Stomach (tissue), 9 donors: ENCODE data around the gene SEC22A. TPM values are rescaled to one million over a fixed set of nuclear protein-coding genes. Genes with fewer than 3 reads are reported as not detected.

Source experiments
- DNase-seq, 2 donors: peaks; one replicate each; pipeline versions ENCODE4 v3.0.0 to v3.0.0-alpha.2; 2013 to 2019
- H3K27ac ChIP-seq, 5 donors: fragments of 200-600 bp in 4 of 5; sonication (generic) in 4 of 5; one replicate each; pipeline ENCODE4 v1.5.1; 2013 to 2019; ENCODE audit warnings: mild to moderate bottlenecking in 1 of 5, moderate library complexity in 1 of 5
- H3K27me3 ChIP-seq, 3 donors: fragments of 200-600 bp; sonication (generic); one replicate each; pipeline ENCODE4 v1.5.1; 2017 to 2019; ENCODE audit warnings: mixed run types in 1 of 3
- H3K36me3 ChIP-seq, 4 donors: fragments of 200-600 bp; sonication (generic); 1 replicate in 3 of 4; 2 replicates in 1 of 4; pipeline ENCODE4 v1.5.1; 2016 to 2019
- H3K4me1 ChIP-seq, 4 donors: fragments of 200-600 bp; sonication (generic); one replicate each; pipeline ENCODE4 v1.5.1; 2016 to 2019
- H3K4me3 ChIP-seq, 4 donors: fragments of 200-600 bp; sonication (generic) in 3 of 4; one replicate each; pipeline ENCODE4 v1.5.1; 2016 to 2019; ENCODE audit warnings: mild to moderate bottlenecking in 1 of 4
- H3K9me3 ChIP-seq, 4 donors: fragments of 200-600 bp; sonication (generic); one replicate each; pipeline ENCODE4 v1.5.1; 2016 to 2019
- EP300 ChIP-seq: sonication (generic); formaldehyde crosslinking; IDR thresholded peaks from one replicate; pipeline ENCODE4 v1.6.1; 2017; ENCODE audit warnings: antibody characterized with exemption
- POLR2A ChIP-seq, 4 donors: fragments of 450-650 bp; IDR thresholded peaks; one replicate each; pipeline ENCODE4 v1.6.1; 2016; ENCODE audit warnings: antibody characterized with exemption in 4 of 4, control low read depth in 2 of 4, mild to moderate bottlenecking in 1 of 4, moderate library complexity in 1 of 4
- POLR2AphosphoS5 ChIP-seq, 3 donors: sonication (generic); formaldehyde crosslinking; IDR thresholded peaks; one replicate each; pipeline ENCODE4 v1.6.1; 2016; ENCODE audit warnings: antibody characterized with exemption in 3 of 3
- WGBS, 5 donors: extraction: QIAGEN DNeasy Blood & Tissue Kit in 3 of 5; methylation state at CpG; one replicate each; pipeline versions ENCODE4 v1.1.5 to v1.1.7; 2013 to 2018; 5-methylcytosine and 5-hydroxymethylcytosine counted together
- intact Hi-C: fragments of 100-400 bp; cut with DNase I; formaldehyde crosslinking; loops from one replicate; pipeline ENCODE4 v1.15.1; 2023; ENCODE audit warnings: low total_unique reads
- polyA plus RNA-seq, 3 donors: library from polyadenylated mRNA; stranded (reverse); fragments of 200-250 nt; gene quantifications; one replicate each; pipeline ENCODE4 v1.2.3, GENCODE V29; 2013
- total RNA-seq, 5 donors: library from RNA; depleted of rRNA; stranded (reverse); fragments of >200 nt; gene quantifications; one replicate each; pipeline versions ENCODE4 v1.1.0 to v1.2.3, GENCODE V29; 2014 to 2016
- TF ChIP-seq, protein P1 (sequence below), 7 experiments: fragments of 450-650 bp in 4 of 7; fragments of 200-600 bp in 3 of 7; sonication (generic) in 3 of 7; IDR thresholded peaks; one replicate each; pipeline ENCODE4 v1.5.1; 2016 to 2019; ENCODE audit warnings: antibody characterized with exemption in 7 of 7, control low read depth in 2 of 7, mild to moderate bottlenecking in 1 of 7
- donor health status: healthy with polysubstance abuse.
- donor health status: Bipolar disorder and iron deficiency.
- donor health status: healthy.

Gene SEC22A
- total and polyA plus RNA-seq, 8 donors = 1.6 to 26.6 (median 6.7) TPM; not detected in 1

- H3K4me1 ChIP-seq = no peaks in the 10 kb centered on the region
- TF ChIP-seq POLR2A (IDR thresholded peaks at IDR 0.05) = no peak
- TF ChIP-seq, protein P1, sequence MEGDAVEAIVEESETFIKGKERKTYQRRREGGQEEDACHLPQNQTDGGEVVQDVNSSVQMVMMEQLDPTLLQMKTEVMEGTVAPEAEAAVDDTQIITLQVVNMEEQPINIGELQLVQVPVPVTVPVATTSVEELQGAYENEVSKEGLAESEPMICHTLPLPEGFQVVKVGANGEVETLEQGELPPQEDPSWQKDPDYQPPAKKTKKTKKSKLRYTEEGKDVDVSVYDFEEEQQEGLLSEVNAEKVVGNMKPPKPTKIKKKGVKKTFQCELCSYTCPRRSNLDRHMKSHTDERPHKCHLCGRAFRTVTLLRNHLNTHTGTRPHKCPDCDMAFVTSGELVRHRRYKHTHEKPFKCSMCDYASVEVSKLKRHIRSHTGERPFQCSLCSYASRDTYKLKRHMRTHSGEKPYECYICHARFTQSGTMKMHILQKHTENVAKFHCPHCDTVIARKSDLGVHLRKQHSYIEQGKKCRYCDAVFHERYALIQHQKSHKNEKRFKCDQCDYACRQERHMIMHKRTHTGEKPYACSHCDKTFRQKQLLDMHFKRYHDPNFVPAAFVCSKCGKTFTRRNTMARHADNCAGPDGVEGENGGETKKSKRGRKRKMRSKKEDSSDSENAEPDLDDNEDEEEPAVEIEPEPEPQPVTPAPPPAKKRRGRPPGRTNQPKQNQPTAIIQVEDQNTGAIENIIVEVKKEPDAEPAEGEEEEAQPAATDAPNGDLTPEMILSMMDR (IDR thresholded peaks at IDR 0.05) = no peak
- no peak for TF ChIP-seq POLR2AphosphoS5 (IDR thresholded peaks at IDR 0.05)
- TF ChIP-seq EP300 = no peak
- H3K36me3 ChIP-seq = no peaks in the 10 kb centered on the region
- no peaks in the 10 kb centered on the region for H3K9me3 ChIP-seq
- no peaks in the 10 kb centered on the region for H3K27me3 ChIP-seq
- H3K27ac ChIP-seq = no peak overlapping the region
- intact Hi-C loops = no loop called here
- H3K4me3 ChIP-seq = no peak overlapping the region
- 74 to 81% (median 78%) methylated on average over 2 of the region's 2 CpGs for WGBS, 5 donors
- no peak for DNase-seq
Observed at GRCh38 chr3:123186695-123187094, 15.0 kb upstream of the SEC22A start.

GRCh38 chr3:123188058-123188457 is 13.7 kb upstream of the SEC22A start:
- no peak for DNase-seq
- TF ChIP-seq POLR2AphosphoS5 (IDR thresholded peaks at IDR 0.05) (no peak), EP300 (no peak), POLR2A (IDR thresholded peaks at IDR 0.05) (no peak)
- TF ChIP-seq, protein P1 (IDR thresholded peaks at IDR 0.05) = no peak
- intact Hi-C loops = no loop called here
- Histone ChIP-seq H3K4me1 (no peaks in the 10 kb centered on the region), H3K36me3 (no peaks in the 10 kb centered on the region), H3K9me3 (no peaks in the 10 kb centered on the region), H3K4me3 (no peak overlapping the region), H3K27me3 (no peaks in the 10 kb centered on the region), H3K27ac (no peak overlapping the region)
- WGBS, 5 donors = 79 to 94% (median 90%) methylated on average over 6 of the region's 6 CpGs

GRCh38 chr3:123193448-123194101 is 8.2 kb upstream of the SEC22A start:
- H3K4me3 ChIP-seq = no peak overlapping the region
- H3K27me3 ChIP-seq = no peaks in the 10 kb centered on the region
- 77 to 87% (median 82%) methylated on average over 5 of the region's 5 CpGs for WGBS, 5 donors
- DNase-seq = no peak
- no peaks in the 10 kb centered on the region for H3K4me1 ChIP-seq
- no peaks in the 10 kb centered on the region for H3K36me3 ChIP-seq
- no peaks in the 10 kb centered on the region for H3K9me3 ChIP-seq
- no peak overlapping the region for H3K27ac ChIP-seq
- TF ChIP-seq EP300 (no peak), POLR2A (IDR thresholded peaks at IDR 0.05) (no peak), POLR2AphosphoS5 (IDR thresholded peaks at IDR 0.05) (no peak)
- TF ChIP-seq, protein P1 (IDR thresholded peaks at IDR 0.05) = no peak
- intact Hi-C loops = no loop called here

DNA sequence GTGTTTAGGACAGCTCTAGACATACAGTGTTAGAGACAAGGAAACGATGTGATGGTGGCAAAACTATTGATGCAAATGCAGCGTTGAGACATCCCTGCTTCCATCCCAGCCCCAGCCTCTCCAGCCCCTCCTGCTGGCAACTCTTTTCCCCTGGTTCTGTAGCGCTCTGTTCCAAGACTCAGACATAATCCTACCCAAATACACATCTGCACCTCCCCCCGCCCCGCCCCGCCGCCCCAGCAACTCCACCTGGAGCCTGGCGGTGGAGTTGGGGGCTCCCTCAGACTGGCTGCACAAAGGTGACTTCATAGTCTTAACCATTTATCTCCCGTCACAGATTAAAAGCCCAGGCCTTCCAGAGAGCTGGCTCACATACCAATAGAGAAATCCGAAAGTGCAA is 7.2 kb upstream of the SEC22A start:
- intact Hi-C loops = no loop called here
- DNase-seq = peak; percentile 51 to 56
- TF ChIP-seq, protein P1 (IDR thresholded peaks at IDR 0.05) = peak in 4 of 7 experiments; percentile 33 to 43 (median 38)
- no peak for TF ChIP-seq POLR2A (IDR thresholded peaks at IDR 0.05)
- TF ChIP-seq POLR2AphosphoS5 (IDR thresholded peaks at IDR 0.05) = no peak

More for the DNA sequence above, 7.2 kb upstream of the SEC22A start:
- H3K36me3 ChIP-seq = no peaks in the 10 kb centered on the region
- H3K27me3 ChIP-seq = no peaks in the 10 kb centered on the region
- WGBS, 5 donors = 17 to 28% (median 24%) methylated on average over 10 of the region's 10 CpGs
- no peak overlapping the region for H3K4me3 ChIP-seq
- no peaks in the 10 kb centered on the region for H3K9me3 ChIP-seq
- H3K27ac ChIP-seq = no peak overlapping the region
- H3K4me1 ChIP-seq = no peaks in the 10 kb centered on the region
